H1 (cell line): Measurements from ENCODE around the gene IL17D. TPM values are rescaled to one million over a fixed set of nuclear protein-coding genes. Genes with fewer than 3 reads are reported as not detected.

Source experiments
- PHF8 ChIP-seq: fragments of 200-600 bp; sonication (generic); conservative IDR thresholded peaks from 2 replicates; pipeline ENCODE4 v1.7.1; 2012; ENCODE audit warnings: low read depth, mild to moderate bottlenecking, inconsistent platforms, low read length, moderate library complexity
- RXRA ChIP-seq: IDR thresholded peaks from 2 replicates; pipeline ENCODE4 v1.6.1; 2011; ENCODE audit warnings: low read depth, mild to moderate bottlenecking, low read length, moderate library complexity; ENCODE audit not compliant: insufficient read depth
- SIRT6 ChIP-seq: IDR thresholded peaks from one replicate; pipeline ENCODE4 v1.7.1; 2012; ENCODE audit warnings: low read length, inconsistent platforms
- TEAD4 ChIP-seq: IDR thresholded peaks from 2 replicates; pipeline ENCODE4 v1.6.1; 2012; ENCODE audit warnings: low read depth, low read length, inconsistent platforms, mixed read lengths
- polyA plus RNA-seq, 7 experiments: library from polyadenylated mRNA; depleted of rRNA in 3 of 7; stranded (reverse) in 5 of 7; unstranded in 2 of 7; fragments of >200 nt in 5 of 7; fragments of 200-250 nt in 2 of 7; gene quantifications; 1 replicate in 5 of 7; 2 replicates in 1 of 7; 4 replicates in 1 of 7; pipeline versions ENCODE4 v1.2.1 to v1.2.3, GENCODE V29; 2011 to 2013; ENCODE audit warnings: missing spikeins in 2 of 7, mixed read lengths in 2 of 7
- total RNA-seq: library from RNA; stranded (reverse); fragmentation: NEBNext Ultra II Directional; extraction: Animal tissue kit (Norgen Biotek cat#: 25700); gene quantifications from 2 replicates; pipeline ENCODE4 v1.2.1, GENCODE V29; 2021

Gene IL17D
- total and polyA plus RNA-seq, 2 of the 8 experiments (the other 6 are each of a cell fraction or from before 2014, with no cell fraction given) = 0.56 to 0.59 TPM

DNA sequence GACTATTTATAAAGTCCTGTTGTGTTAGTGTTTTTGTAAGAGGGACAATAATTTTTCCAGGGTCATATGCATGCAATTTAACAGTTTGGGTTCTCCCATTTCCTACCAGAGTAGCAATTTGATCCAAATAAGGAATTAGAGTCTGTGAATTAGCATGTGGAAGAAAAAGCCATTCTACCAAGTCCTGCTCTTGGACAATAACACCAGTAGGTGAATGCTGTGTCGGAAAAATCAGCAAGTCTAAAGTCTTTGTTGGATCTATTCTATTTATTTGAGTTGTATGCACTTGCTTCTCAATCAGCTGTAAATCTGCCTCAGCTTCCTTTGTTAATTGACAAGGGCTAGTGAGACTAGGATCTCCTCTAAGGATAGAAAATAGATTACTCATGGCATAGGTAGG lies 21.4 kb upstream of the IL17D start (continued):
- TF ChIP-seq TEAD4 = no peak
- TF ChIP-seq SIRT6 = no peak
- TF ChIP-seq RXRA = no peak
- no peak for TF ChIP-seq PHF8
- TF ChIP-seq, all 59 proteins: peak for 0
